DMS153 (cell line): ENCODE measurements around the gene KLHL20.
"Not testable (repeated sequence)": the region's sequence is repeated elsewhere in the genome, so short reads cannot be mapped to it uniquely, and the experiment has no call there.

ENCODE experiments used
- DNase-seq: peaks from one replicate; lab custom pipeline; 2025; lab: John Stamatoyannopoulos, UW

Gene KLHL20, protein sequence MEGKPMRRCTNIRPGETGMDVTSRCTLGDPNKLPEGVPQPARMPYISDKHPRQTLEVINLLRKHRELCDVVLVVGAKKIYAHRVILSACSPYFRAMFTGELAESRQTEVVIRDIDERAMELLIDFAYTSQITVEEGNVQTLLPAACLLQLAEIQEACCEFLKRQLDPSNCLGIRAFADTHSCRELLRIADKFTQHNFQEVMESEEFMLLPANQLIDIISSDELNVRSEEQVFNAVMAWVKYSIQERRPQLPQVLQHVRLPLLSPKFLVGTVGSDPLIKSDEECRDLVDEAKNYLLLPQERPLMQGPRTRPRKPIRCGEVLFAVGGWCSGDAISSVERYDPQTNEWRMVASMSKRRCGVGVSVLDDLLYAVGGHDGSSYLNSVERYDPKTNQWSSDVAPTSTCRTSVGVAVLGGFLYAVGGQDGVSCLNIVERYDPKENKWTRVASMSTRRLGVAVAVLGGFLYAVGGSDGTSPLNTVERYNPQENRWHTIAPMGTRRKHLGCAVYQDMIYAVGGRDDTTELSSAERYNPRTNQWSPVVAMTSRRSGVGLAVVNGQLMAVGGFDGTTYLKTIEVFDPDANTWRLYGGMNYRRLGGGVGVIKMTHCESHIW

DNA sequence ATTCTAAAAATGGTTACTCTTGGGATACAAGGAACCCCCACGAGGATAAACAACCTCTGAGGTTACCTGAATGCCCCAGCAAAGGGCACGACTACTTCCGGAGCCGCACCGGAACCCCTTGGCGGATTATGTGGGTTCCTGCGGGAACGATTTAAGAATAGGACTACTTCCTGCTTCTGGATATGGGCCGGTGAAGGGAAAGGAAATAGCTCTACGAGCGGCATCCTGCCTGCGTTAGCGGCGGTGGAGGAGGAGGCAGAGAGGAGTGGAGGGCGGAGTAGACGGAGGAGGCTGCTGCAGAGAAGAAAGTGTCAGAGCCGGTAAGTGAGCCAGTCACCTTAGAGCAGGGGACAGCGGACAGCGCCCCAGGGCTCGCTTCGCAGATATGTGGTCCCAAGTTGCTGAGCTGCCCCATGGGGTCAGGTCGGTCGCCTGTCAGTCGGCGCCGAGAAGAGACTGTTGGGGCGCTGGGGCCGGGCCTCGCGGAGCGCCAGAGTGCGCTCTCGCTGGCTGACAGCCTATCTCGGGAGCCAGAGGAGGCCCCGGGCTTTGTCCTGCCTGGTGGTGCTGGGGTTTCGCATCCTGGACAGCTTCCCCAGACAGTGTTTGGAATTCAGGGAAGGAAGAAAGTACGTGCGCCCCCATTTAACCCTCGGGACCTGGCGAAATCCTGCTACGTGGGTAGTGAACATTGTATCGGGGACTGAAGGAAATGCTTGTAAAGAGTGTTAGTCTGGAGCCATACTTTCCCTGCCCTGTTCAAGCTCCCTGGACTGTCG lies at the start of gene KLHL20:
TSS of gene KLHL20 (plus strand) at position 223 of the 779 bp plus-strand sequence. CDS start 1,063 bp downstream, outside the sequence.
- DNase-seq, result peak; percentile 91

DNA sequence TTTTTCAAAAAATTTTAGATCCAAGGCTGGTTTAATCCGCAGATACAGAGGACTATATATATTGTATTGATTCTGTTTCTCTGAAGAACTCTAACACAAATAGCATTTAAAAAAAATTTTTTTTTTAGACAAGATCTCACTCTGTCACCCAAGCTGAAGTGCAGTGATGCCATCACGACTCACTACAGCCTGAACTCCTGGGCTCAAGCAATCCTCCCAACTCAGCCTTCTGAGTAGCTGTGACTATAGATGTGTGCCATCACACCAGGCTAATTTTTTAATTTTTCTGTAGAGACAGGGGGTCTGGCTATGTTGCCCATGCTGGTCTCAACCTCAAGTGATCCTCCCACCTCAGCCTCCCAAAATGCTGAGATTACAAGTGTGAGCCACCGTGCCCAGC lies 48.1 kb upstream of the KLHL20 start:
- no peak for DNase-seq

DNA sequence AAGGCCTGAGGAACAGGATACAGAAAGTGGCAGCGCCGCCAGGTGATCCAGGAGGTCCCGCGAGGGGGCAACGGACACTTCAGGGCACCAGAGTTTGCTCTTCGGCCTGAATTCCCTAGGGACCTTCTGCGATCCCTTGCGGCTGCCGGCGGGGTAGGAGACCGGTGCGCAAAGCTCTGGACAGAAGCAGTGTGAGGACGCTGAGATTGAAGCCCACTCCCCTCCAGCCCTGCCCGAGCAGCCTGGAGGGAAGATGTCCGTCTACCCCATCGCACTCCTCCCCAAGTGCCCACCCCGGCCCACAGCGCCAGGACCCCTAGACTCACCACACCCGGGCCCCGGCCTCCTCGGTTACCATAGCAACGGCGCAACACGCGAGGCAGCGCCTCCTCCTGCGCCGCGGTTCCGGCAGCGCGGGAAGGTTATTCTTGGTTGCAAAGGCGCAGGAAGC lies 45.3 kb upstream of the KLHL20 start, which contains the start of gene ANKRD45:
TSS of gene ANKRD45 (minus strand) at position 361 of the 451 bp plus-strand sequence. CDS start 10,433 bp downstream, outside the sequence.
- DNase-seq, result no peak

DNA sequence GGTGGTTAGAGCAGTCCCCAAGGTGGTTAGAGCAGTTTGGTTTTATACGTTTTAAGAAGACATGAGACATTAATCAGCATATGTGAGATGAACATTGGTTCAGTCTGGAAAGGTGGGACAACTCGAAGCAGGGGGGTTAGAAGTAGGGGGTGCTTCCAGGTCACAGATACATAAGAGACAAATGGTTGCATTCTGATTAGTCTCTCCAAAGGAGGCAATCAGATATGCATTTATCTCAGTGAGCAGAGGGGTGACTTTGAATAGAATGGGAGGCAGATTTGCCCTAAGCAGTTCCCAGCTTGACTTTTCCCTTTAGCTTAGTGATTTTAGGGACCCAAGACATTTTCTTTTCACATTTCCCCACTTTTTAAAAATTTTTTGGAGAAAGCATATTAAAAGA lies 40.3 kb upstream of the KLHL20 start:
- not testable (repeated sequence) for DNase-seq

DNA sequence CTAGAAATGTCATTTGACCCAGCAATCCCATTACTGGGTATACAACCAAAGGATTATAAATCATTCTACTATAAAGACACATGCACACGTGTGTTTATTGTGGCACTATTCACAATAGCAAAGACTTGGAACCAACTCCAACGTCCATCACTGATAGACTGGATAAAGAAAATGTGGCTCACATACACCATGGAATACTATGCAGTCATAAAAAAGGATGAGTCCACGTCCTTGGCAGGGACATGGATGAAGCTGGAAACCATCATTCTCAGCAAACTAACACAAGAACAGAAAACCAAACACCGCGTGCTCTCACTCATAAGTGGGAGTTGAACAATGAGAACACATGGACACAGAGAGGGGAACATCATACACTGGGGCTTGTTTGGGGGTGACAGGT lies 34.6 kb upstream of the KLHL20 start:
- DNase-seq, result not testable (repeated sequence)

DNA sequence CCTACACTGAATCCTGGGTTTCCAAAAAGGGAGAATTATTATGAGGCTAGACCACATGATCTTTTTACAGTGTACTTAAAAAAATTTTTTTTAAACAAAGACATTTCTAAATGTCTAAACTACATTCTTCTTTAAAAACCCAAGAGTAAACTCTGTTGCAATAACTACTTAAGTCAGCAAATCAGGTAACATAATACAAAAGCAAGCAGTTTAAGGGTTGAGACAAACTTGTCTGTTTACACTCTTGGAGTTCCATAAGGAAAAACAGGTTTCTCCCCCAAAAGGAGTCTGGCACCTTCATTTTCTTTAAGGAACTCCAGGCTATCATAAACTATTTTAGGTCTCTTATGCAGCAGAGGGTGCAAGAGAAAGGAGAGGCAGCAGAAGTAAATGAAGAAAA lies 32.6 kb upstream of the KLHL20 start:
- no peak for DNase-seq

DNA sequence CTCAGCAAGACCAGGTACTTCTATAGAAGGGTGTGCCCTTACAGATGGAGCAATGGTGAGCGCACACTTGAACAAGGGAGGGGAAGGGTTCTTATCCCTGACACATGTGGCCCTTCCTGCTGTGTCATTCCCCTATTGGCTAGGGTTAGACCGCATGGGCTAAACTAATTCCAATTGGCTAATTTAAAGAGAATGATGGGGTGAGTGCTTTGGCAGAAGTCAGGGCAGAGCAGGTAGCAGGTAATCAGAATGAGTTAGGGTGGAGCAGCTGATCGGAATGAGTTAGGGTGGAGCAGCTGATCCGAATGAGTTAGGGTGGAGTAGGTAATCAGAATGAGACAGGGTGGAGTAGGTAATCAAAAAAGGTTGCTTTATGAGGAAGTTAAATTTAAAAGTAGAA lies 30.9 kb upstream of the KLHL20 start:
- DNase-seq, result not testable (repeated sequence)

DNA sequence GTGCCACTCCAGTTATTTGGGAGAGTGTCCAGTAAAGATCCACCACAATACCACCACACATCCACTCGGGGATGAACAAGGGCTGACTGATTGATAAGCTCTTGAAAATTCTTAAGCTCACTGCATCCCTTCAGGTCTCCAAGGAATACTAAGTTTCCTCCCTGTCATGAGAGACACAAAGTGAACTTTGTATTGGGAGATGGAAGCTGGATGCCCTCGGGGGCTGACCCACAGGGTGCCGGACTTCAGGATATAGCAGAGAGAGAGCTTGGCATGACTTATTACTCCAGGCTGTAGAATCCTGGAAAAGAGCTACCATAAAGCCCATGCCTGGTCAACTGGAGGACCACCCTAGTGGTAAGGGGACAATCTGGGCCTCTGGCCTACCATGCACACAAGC lies 29.7 kb upstream of the KLHL20 start:
- not testable (repeated sequence) for DNase-seq

DNA sequence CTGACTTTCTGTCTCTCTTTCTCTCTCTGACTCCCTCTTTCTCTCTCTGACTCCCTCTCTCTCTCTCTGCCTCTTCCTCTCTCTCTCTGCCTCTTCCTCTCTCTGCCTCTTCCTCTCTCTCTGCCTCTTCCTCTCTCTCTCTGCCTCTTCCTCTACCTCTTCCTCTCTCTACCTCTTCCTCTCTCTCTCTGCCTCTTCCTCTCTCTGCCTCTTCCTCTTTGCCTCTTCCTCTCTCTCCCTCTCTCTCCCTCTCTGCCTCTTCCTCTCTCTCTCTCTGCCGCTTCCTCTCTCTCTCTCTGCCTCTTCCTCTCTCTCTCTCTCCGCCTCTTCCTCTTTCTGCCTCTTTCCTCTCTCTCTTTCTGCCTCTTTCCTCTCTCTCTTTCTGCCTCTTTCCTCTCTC lies 26.5 kb upstream of the KLHL20 start:
- no peak for DNase-seq

DNA sequence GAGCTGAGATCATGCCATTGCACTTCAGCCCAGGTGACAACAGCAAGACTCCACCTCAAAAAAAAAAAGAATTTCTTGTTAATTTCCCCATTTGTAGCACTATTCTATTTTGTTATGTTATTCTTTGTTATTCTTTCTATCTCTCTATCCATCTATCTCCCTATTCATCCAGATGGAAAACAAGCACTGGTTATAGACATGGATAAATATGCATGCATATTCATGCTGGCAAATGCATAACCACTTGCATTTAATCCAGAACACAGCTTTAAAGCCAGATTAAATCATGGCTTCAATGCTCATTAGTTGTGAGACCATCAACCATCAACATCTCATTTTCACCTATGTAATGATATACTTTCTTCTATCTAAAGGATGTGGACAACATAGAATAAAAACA lies 21.5 kb upstream of the KLHL20 start:
- DNase-seq, result no peak

DNA sequence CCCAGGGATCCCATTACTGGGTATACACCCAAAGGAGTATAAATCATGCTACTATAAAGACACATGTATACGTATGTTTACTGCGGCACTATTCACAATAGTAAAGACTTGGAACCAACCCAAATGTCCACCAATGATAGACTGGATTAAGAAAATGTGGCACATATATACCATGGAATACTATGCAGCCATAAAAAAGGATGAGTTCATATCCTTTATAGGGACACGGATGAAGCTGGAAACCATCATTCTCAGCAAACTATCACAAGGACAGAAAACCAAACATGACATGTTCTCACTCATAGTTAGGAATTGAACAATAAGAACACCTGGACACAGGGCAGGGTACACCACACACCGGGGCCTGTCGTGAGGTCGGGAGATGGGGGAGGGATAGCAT lies 13.5 kb upstream of the KLHL20 start:
- not testable (repeated sequence) for DNase-seq

DNA sequence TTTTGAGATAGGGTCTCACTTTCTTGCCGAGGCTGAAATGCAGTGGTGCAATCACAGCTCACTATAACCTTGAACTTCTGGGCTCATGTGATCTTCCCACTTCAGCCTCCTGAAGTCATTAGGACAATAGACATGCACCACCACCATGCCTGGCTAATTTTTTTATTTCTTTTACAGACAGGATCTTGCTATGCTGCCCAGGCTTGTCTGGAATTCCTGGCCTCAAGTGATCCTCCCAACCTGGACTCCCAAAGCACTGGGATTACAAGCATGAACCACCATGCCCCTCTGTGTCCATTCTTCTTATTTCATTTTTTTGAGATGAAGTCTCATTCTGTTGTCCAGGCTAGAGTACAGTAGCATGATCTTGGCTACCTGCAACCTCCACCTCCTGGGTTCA lies 12.0 kb upstream of the KLHL20 start:
- DNase-seq, result no peak

DNA sequence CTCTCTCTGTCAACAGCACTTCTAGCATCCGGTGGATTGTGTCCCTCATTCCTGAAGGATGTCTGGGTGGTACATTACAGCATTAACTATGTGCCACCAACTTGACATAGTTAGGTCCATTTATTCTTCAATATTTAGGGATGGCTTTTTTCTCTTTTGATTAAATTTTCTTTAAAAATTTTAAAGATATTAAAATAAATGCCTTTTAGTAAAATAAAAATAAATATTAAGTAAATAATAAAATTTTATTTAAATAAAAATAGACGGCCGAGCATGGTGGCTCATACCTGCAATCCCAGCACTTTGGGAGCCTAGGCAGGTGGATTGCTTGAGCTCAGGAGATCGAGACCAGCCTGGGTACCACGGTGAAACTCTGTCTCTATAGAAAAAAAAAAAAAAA lies 9.7 kb upstream of the KLHL20 start:
- DNase-seq, result no peak

DNA sequence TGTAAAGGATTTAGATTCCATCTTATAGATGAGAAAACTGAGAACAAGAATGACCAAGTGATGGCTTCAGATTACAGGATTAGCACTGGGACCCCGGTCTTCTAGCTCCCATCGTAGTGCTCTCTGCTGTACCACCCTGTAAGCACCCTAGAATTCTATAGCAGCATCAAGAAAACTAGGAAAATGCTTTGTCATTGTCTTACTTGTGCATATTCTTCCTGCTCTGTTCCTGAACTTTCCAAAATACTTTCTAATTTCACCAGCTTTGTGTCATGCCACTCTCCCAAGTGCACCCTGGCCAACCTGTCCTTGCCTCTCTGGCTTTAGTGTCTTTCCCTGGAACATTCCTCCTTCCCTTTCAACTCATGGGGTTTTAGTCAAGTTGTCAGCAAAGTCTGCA lies 6.0 kb upstream of the KLHL20 start:
- no peak for DNase-seq

DNA sequence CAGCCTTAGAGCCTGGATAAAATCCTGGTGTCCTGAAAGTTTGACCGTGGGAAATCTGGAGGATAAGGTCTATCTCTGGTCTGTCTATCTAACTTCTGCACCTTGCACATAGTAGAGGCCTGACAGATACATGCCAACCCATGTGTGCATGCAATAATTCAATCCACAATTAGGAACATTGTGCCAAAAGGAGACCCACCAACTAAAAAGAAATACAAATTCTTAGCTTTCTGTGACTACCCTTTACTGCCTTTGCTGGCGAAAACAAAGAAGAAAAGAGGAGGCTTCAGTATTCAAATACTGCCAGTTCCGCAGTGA lies 381 bp upstream of the KLHL20 start:
- DNase-seq, result no peak

DNA sequence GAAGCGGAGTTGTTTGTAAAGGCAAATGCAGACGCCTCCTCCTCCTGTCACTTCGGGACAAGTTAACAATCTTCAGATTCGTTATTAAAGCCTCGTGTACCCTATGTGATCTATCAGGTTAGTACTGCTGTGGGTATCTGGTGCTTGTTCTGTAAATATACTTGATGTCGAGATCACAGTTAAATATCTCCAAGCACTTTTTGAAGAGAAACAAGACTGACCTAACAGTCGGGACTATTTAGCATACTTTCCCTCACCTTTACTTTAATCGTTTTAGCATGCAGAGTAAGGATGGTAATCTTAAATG lies 710 bp downstream of the KLHL20 start:
- DNase-seq, result no peak

DNA sequence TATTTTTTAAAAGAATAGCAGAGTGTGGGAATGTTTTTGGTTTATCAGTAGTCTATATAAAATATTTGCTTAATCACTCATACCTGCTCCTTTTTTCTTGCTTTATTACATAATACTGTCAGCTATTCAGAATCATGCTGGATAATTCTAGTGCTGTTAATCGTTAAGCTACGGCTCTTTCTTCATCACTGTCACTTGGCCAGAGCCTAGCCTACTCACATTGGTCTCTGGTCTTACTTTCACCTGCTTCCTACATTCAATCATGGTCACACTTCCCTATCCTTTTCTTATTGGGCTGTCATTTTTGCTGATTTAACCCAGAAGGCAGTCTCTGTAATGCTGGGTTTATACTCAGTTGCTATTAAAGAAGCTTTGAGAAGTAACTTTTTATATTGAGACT lies 2.5 kb downstream of the KLHL20 start:
- no peak for DNase-seq

DNA sequence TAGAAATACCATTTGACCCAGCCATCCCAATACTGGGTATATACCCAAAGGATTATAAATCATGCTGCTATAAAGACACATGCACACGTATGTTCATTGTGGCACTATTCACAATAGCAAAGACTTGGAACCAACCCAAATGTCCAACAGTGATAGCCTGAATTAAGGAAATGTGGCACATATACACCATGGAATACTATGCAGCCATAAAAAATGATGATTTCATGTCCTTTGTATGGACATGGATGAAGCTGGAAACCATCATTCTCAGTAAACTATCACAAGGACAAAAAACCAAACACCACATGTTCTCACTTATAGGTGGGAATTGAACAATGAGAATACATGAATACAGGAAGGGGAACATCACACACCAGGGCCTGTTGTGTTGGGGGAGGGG lies 16.6 kb downstream of the KLHL20 start:
- DNase-seq, result not testable (repeated sequence)

DNA sequence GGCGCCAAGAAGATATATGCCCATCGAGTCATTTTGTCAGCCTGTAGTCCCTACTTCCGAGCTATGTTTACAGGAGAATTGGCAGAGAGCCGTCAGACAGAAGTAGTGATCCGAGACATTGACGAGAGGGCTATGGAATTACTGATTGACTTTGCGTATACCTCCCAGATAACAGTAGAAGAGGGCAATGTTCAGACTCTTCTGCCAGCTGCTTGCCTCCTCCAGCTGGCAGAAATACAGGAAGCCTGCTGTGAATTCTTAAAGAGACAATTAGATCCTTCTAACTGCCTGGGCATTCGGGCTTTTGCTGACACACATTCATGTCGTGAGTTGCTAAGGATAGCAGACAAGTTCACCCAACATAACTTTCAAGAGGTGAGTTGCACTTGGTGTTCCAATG lies 19.1 kb downstream of the KLHL20 start:
- no peak for DNase-seq

DNA sequence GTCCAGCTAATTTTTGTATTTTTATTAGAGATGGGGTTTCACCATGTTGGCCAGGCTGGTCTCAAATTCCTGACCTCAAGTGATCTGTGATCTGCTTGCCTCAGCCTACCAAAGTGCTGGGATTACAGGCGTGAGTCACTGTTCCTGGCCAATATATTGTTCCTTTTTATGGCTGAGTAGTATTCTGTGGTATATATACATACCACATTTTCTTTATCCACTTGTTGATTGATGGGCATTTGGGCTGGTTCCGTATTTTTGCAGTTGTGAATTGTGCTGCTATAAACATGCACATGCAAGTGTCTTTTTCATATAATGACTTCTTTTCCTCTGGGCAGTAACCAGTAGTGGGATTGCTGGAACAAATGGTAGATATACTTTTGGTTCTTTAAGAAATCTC lies 21.3 kb downstream of the KLHL20 start:
- not testable (repeated sequence) for DNase-seq

DNA sequence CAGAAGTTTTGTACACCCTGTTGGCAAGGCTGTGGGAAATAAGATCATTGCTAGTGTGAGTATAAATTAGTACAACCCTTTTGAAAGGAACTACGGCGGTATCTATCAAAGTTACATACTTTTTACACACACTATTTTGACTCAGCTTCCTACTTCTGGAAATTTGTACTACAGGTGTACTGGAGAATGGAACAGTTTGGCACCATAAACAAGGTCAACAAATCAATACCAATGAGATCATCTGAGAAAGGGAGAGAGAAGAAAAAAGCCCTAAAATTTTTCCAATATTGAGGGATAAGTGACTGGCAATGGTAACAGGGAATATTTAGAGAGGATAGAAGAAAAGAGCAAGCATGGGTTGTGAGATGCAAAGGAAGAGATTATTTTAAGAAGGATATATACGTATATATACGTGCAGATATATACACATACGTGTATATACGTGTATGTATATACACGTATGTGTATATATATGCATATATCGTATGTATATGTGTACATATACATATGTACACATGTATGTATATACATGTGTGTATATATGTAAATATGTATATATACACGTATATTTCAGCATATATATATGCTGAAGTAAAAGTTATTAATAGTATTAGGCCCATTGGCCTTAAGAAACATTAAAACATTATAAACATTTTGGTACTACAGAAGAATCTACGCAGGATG lies 27.6 kb downstream of the KLHL20 start:
- DNase-seq, result no peak

DNA sequence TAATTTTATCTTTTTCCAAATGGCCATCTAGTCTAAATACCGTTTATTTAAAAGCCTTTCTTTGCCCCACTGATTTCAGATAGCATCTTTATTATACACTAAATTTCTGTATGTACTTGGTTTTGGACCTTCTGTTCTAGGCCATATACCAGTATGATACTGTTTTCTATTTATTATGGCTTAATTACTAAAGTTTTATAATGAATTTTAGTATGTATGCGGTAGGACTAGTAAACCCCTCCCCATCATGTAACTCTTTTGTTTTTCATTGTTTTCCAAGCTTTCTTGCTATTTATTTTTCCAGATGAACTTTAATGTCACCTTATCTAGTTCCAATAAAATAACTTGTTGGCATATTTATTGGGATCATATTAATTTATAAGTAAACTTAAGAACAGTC lies 29.9 kb downstream of the KLHL20 start:
- DNase-seq, result no peak
